Activated gamma-delta T cell treated with anti-CD3 and anti-CD28 coated beads, Interleukin-2, amount 50 U/mL, for 16 hours (primary cell): ENCODE measurements around the gene C4orf33.
"Not testable (repeated sequence)": the region's sequence is repeated elsewhere in the genome, so short reads cannot be mapped to it uniquely, and the experiment has no call there.

Source experiments
- DNase-seq: peaks from one replicate; pipeline ENCODE4 v3.0.0-alpha.2; 2020; ENCODE audit warnings: low read depth

C4orf33 gene, protein sequence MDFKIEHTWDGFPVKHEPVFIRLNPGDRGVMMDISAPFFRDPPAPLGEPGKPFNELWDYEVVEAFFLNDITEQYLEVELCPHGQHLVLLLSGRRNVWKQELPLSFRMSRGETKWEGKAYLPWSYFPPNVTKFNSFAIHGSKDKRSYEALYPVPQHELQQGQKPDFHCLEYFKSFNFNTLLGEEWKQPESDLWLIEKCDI

GRCh38 chr4:129095811-129096454 lies at the start of gene C4orf33:
C4orf33 (plus strand) TSS chr4:129096152; CDS start chr4:129102611, 6,459 bp downstream.
- DNase-seq: peak; percentile 60

DNA sequence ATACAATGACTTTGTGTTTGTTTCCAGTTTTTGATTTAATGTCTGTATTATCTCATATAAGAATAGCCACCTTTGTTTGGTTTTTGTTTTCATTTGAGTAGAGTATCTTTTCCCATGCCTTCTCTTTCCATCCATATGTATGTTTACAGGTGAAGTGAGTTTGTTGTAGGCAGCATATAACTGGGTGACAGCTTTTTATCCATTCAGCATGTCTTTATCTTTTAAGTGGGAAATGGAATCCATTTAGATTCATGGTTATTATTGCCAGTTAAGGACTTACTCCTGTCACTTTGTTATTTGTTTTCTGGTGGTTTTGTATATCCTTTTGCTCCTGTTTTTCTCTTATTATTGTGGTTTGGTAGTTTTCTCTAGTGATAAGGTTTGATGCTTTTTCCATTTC lies 36.9 kb upstream of the C4orf33 start:
- DNase-seq: no peak

DNA sequence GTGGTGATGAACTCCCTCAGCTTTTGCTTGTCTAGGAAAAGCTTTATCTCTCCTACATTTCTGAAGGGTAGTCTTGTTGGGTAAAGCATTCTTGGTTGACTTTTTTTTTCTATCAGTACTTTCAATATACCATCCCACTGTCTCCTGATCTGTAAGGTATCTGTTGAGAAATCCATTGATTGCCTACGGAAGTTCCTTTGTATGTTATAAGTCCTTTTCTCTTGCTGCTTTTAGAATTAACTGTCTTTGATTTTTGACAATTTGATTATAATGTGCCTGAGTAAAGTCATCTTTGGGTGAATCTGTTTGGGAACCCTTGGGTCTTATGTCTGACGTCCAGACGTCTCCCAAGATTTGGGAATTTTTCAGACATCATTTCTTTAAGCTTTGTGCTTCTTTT lies 33.4 kb upstream of the C4orf33 start:
- no peak for DNase-seq

DNA sequence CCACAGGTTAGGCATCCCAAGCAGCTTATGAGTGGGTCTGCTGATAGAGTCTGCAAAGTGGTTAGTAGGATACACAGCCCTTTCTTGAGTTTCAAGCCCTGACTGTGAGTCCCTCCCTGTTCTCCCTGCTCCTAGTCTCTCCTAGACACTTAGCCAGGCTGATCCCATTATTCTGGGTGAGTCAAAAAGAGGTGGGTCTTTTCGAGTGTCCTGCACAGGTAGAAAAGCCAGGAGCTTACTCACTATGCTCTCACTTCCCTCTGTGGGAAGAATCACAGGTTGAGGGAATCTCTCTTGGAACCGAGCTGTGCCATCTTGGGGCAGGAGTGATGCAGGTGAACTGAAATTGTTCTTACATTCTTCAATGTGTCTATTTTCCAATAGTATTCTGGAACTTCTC lies 32.3 kb upstream of the C4orf33 start:
- DNase-seq: no peak

DNA sequence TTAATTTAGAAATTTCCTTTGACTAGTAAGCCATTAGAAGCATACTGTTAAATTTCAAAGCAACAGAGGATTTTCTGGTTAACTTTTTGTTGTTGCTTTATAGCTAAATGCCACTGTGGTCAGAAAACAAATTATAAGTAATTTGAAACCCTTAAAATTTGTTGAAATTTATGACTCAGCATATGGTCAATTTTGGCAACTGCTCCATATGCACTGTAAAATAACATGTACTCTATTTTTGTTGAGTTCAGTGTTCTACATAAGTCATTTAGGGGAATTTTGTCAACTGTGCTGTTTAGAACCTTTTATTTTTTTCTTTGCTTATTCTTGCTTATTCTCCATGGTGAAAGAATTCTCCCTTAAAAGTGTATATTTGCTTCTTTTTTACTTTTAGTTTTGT lies 31.2 kb upstream of the C4orf33 start:
- no peak for DNase-seq

DNA sequence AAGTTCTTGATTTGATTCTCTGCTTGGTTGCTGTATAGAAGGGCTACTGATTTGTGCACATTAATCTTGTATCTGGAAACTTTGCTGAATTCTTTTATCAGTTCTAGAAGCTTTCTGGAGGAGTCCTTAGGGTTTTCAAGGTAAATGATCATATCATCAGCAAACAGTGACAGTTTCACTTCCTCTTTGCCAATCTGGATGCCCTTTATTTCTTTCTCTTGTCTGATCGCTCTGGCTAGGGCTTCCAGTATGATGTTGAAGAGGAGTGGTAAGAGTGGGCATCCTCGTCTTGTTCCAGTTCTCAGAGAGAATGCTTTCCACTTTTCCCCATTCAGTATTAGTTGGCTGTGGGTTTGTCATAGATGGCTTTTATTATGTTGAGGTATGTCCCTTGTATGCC lies 26.4 kb upstream of the C4orf33 start:
- DNase-seq: not testable (repeated sequence)

- DNase-seq: no peak
Measured at GRCh38 chr4:129077326-129077725, 18.6 kb upstream of the C4orf33 start.

DNA sequence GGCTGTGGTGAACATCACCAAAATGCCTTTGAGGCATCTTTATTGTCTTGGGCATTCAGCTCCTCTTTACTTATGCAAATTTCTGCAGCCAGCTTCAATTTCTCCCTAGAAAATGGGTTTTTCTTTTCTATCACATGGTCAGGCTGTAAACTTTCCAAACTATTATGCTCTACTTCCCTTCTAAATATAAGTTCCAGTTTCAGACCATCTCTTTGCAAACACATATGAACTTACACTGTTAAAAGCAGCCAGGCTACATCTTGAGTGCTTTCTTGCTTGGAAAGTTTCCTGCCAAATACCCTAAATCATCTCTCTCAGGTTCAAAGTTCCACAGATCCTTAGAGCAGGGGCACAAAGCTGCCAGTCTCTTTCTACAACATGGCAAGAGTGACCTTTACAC lies 15.8 kb upstream of the C4orf33 start:
- DNase-seq: no peak

DNA sequence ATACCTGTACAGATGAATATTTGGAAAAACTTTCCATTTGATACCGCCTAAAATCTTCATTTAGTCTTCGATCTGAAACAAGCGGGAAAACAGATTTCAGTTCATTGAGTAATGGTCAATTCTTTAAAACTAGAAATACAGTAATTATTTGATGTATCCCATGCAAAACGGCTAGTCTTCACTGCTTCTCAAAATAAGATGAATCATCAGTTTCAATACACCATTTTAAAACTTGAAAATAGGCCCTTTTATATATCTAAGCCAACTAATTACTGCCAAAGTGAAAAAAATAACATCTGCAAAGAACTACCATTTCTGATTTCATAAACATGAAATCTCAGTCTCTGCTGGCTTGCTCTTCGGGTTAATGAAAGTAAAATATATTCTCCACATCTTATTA lies 13.7 kb upstream of the C4orf33 start:
- DNase-seq: no peak

DNA sequence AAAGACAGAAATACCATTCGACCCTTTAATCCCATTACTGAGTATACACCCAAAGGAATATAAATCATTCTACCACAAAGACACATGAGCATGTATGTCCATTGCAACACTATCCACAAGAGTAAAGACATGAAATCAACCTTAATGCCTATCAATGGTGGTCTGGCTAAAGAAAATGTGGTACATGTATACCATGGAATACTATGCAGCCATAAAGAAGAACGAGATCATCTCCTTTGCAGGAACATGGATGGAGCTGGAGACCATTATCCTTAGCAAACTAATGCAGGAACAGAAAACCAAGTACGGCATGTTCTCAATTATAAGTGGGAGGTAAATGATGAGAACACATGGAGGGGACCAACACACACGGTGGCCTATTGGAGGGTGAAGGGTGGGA lies 10.5 kb upstream of the C4orf33 start:
- DNase-seq: no peak

DNA sequence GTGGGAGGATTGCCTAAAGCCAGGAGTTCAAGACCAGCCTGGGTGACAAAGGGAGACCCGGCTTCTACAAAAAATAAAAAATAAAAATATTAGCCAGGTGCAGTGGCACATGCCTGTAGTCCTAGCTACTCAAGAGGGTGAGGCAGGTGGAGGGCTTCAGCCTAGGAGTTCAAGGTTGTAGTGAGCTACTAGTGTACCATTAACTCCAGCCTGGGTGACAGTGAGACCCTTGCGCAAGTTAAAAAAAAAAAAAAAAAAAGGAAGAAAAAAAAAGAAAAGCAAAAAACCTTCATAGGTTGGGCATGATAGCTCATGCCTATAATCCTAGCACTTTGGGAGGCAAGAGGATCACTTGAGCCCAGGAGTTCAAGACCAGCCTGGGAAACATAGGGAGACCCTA lies 8.4 kb upstream of the C4orf33 start:
- DNase-seq: no peak

- DNase-seq: no peak
Measured at GRCh38 chr4:129092631-129093190, 3.2 kb upstream of the C4orf33 start.

- DNase-seq: peak; percentile 93
Measured at GRCh38 chr4:129093191-129093920, 2.6 kb upstream of the C4orf33 start, which contains the start of gene SCLT1. SCLT1 (minus strand) TSS chr4:129093539; CDS start chr4:129093103, 436 bp downstream.

DNA sequence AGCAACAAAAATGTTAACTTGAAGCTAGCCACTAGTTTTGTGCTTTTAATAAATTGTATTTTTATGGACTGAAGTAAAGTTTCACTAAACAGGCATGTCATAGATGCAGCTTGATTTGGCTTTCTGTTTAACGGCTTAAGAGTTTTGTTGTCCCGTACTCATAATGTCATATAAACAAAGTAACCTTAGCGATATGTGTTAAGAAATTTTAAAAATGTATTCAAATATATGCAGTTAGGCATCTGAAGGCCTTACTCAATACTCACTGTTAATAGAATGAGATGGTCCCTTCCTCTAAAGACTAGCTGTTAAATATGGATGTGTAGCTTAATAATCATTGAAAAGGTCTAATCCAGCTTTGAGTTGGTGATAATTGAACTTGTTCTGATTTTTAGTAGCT lies 1.6 kb upstream of the C4orf33 start:
- no peak for DNase-seq

GRCh38 chr4:129098531-129099001 lies 2.6 kb downstream of the C4orf33 start:
- no peak for DNase-seq

DNA sequence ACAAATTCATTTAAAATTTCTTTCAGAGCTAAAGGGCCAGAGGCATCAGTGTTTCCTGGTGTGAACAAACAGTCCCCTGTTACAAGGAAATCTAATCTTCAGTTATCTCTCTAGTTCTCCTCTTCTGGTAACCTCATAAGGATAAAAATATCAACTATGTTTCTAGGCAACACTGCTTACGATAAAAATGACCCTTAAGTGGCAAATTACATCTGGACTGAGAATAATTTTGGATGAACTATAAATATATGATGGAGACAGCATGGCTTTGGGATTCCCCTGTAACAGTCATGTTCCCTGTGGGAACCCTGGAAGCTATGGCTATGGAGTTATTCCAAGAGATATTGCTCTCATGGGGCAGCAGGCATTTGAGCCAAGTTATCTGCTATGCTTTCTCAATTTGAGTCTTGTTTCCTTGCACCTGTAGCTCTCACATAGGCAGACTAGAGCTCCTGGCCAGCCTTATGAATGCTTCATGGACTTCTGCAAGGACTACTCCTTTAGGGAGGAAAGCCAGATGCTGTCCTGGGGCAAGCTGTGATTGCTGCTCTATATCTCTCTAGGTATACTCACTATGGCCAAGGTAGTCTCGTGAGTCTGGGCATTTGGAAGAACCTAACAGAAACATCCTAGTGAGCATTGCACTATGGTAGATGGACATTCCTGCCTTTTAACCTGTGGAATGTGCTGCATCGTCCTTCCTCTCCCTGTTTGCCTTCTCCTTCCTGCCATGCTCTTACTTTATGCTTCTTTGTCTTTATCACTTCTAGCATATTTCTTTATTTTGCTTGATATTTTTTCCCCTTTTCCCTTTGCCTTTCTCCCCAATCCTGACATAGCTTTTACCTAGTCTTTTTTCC lies 14.2 kb downstream of the C4orf33 start:
- DNase-seq: no peak

DNA sequence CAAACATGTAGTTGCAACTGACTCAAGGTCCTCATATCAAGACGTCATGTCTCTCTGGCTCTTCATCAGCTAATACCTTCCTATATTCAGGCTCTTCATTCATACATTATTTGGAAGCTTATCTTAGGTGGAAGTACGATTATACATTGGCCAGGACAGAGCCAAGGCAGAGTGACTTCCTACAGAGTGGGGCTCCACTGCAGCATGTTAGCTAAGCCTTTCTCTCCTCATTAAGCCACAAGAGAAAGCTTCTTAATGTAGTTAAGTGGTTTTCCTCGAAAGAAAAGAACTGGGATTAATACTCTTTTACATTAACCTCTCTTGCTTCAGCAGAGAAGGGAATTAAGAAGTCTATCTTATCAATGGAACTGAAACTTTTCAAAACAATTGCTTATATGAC lies 15.0 kb downstream of the C4orf33 start:
- no peak for DNase-seq

GRCh38 chr4:129111919-129112318 lies 16.0 kb downstream of the C4orf33 start:
- DNase-seq: no peak

DNA sequence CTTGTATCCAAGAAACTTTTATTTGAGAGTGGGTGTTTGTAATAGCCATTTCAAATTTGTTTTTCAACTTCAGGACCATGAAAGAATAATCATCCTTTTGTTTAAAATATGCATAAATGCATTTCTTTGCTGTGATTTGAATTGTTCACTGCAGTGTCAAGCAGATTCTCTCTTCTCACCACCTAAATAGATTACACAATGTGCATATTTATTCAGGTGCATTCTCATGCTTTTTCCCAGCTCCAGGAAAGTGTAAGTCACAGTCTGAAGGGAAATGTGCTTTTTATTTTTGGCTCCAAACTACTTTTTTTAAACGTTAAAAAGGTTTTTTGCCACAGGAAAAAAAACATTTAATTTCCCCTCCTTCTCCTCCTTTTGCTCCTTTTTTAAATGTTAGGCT lies 17.5 kb downstream of the C4orf33 start:
- DNase-seq: no peak

GRCh38 chr4:129113919-129114318 lies 18.0 kb downstream of the C4orf33 start:
- no peak for DNase-seq

DNA sequence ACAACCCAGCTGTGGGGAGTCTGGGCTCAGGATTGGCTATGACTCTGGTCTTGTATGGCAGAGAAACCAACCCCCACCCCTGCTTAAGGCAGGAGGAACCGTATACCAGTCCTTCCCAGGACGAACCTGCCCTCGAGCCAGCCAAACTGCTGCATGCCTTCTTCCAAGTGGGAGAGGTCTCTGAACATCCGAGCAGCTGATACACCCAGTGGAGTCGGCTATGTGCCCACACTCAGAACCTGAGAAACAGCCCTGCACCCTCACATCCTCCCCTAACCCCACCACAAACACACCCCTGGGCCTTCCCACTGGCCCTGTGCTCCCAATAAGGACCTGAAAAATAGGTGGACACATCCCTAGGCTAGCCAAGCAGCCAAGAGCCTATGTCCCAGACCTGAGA lies 21.8 kb downstream of the C4orf33 start:
- DNase-seq: no peak

- DNase-seq: not testable (repeated sequence)
Measured at GRCh38 chr4:129126614-129127013, 30.7 kb downstream of the C4orf33 start.
